Activated effector memory CD4-positive, alpha-beta T cell treated with anti-CD3 and anti-CD28 coated beads, Interleukin-2, amount 50 U/mL, for 16 hours (primary cell): Measurements from ENCODE around the gene TBC1D30.

Experiments
- DNase-seq: peaks from one replicate; pipeline ENCODE4 v3.0.0-alpha.2; 2020

The TBC1D30 gene

DNA sequence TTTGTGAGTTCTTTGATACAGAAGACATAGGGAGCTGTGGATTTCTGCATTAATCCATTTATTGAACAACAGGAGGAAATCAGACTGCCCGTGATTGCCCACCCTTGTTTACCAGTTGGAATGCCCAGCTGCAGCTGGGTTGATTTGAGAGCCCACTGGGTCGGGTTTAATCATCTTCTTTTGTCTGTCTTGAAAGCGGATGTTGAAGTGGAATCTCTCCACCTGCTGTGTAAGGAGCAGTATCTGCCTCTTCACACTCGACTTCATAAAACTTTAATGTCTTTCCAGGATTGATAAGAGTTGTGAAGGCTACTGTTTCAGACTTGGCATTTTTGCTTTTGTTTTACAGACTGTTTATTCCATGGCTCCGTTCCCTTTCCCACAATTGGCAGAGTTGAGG is 39.9 kb downstream of the TBC1D30 start:
- DNase-seq: no peak

DNA sequence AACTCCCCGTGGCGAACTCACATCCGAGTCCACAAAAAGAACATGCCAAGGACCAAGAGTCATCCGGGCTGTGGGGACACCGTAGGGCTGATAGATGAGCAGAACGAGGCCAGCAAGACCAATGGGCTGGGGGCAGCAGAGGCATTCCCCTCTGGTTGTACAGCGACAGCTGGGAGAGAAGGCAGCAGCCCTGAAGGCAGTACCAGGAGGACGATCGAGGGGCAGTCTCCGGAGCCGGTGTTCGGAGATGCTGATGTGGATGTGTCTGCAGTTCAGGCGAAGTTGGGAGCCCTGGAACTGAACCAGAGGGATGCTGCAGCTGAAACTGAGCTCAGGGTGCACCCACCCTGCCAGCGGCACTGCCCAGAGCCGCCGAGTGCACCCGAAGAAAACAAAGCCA is 50.7 kb downstream of the TBC1D30 start:
- DNase-seq: no peak

DNA sequence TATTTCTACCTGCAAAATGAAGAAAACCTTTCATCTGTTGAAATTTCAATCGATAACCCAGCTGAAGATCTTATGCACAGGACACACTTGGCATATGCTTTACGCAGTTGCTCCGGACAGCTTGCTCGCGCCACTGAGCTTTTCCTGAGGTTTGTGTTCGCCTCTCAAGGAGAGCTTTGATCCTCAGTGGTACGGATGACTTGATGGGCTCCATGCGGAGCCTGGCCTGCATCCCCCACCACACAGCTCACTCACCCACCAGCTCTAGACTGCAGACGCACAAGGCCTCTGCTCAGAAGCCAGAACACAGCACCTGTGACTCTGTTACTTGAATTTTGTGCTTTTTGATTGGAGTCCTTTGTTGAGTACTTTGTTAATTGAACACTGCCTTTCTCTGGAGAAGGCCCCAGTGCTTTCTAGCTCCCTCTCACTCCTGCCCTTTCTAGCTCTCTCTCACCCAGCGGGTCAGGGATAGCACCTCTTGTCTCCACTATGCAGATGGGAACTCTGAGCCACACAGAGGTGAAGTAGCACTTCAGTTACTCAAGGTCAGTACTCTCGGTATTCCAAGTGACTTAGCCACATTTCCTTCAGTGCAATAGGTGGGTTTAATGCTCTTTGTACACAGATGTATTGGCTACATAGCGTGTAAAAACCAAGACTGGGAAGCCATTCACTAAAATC is 52.1 kb downstream of the TBC1D30 start:
- no peak for DNase-seq

DNA sequence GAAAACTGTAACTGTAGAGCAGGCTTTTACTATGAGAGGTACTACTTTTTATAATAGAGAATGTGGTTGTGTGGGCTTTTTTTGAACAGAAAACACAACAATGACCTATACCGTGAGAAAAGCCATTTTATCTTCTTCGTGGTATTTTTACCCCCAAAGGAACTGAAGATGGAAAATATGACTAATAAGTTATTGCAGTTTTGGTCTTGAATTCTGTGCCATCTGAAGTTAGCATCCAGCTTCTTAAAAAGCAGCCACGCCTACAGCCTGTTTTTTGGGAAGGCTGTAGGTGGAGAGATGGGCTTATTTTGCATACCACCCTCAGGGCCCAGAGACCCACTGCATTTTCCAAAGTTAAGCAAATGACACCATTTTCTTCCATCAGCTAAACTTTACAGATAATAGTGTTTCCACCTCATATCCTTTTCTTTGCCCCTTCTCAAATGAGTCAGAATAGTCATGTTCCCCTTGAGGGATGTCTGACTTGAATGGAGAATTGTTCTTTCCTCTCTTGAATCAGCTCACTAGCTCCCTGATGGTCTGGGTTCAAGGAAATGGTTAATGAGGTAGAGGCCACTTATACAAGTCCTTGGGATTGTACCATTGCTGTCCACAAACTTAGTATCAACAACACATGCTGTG is 53.0 kb downstream of the TBC1D30 start:
- no peak for DNase-seq

DNA sequence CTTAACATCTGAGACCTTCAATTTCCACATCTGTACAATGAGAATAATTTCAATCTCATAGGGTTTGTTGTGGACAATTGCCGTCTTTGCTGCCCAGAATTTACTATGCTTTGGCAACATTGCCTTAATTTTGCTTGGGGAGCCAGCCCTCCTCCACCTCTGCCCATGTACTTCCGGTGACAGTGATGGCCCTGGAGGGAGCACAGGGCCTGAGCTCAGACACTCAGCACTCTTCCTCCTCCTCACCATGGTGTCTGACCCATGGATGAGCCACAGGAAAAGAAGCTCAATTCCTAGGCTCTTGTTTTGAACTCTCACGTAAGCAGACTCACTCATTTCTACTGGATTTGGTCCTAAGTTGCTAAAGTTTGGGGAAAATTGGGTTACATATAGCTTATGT is 58.2 kb downstream of the TBC1D30 start:
- DNase-seq: no peak

DNA sequence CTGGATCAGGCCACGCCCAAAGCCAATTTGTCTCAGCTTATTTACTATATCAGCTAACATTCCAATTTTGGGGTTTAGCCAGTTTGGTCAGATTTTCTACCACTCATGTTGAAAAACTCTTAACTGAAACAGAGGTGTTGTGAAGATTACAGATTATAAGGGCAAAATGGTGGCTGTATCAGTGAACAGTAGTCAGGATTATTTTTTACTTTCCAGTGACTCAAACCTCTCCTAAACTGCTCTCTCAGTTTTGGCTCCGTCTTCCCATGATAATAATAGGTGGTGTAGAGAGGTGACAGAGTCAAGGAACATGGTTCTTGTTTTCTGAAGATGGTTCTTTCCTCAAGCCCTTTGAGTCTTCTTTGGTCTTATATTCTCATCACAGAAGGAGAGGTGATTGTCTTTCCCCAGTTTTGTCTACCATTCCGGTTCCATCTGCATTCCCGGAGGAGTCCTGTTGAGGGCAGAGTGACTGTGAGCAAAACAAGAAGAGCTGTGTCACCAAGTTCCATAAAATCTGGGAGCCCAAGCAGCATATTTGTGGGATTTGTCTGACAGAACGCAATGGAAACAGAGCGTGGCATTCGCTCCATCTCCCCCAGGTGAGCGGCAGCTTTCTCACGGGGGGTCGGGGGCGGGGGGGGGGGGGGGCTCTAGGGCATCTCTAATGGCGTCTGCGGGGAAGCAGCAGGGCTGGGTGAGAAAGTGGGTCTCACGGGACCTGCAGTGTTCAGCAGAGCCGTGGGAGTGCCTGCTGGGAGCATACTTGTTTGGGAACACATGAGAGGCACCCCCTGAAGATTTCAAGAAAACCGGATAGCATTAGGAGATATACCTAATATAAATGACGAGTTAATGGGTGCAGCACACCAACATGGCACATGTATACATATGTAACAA is 59.1 kb downstream of the TBC1D30 start:
- no peak for DNase-seq

DNA sequence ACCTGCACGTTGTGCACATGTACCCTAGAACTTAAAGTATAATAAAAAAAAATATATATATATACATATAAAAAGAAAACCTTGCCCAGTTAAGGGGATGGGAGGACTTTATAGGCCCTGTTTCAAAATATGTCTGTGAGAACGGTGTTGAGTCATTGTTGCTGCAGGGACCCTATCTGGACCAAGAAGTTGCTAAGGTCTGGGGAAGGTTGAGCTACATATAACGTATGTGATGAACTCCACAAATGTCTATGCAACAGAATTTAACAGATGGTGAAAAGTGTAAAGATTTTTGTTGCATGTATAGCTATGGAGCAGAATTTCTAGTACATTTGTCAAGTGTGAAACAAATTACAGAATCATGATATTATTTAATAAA is 59.7 kb downstream of the TBC1D30 start:
- DNase-seq: no peak

DNA sequence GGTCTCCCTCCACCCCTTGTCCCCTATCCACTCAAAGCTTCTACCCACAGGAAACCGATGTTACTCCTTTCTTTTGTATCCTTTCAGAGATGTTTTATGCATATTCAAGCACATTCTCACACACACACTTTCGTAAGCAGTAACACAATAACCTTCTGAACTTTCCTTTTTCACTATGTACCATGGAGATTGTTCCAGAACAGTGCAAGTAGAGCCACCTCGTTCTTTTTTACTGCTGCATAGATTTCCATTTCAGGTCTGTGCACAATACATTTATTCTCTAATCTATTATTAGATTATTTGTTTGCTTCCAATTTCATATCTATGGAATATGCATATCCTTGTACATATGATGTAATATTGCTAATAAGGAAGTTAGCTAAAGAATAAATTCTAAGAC is 60.3 kb downstream of the TBC1D30 start:
- DNase-seq: no peak

DNA sequence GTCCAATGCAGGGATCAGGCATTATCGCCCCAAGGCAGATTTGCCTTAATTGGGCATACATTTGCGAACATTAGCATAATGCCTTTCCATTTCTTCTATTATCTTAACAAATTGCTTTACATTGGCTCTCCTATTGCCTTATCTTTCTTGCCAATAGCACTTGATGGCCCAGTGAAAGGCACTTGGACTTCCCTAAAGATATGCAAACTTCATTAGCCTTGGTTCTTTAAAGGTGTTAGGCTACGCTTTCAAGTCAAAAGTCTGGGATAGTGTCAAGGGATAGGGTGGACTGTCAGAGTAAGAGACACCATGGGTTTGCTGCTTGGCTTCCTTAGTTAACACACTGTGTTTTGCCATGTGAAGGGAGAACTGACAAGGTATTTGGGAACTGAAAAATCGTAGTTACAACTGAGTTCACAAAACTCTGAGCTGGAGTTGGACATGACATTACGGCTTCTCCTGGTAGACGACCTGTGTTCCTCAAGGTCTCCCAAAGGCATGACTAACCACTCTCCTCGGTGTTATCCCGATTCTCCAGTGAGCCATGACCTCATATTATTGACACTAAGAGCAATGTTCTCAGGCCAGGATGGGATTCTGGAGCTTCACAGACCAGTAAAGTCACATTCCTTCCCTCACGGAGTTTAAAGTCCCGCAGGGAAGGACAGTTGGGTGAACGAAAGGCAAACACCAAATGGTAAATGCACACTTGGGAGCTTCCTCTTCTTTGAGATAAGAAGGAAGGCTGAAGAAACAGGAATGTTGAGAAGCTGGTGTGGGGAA is 65.2 kb downstream of the TBC1D30 start:
- no peak for DNase-seq

DNA sequence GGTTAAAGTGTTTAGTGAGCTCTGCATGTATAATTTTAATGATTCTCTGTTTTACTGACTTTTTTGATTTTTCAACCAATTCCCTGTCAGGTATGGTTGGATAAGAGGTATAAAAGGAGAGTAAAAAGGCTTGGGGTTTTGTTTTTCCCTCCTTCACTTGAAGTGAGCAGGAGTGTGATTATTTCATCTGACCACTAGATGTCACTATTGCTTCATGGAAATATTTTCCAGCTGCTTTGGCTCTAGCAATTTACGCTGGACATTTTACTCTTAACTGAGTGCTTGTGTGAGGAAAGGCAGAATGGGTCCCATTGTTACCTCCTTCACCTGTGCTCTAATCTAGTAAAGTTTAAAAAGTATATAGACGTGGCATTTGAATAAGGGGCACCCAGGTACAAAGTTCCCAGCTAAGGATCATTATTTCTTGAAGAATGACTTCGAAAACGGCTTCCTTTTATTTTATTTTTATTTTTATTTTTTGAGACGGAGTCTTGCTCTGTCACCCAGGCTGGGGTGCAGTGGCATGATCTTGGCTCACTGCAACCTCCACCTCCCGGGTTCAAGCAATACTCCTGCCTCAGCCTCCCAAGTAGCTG is 66.5 kb downstream of the TBC1D30 start:
- no peak for DNase-seq

DNA sequence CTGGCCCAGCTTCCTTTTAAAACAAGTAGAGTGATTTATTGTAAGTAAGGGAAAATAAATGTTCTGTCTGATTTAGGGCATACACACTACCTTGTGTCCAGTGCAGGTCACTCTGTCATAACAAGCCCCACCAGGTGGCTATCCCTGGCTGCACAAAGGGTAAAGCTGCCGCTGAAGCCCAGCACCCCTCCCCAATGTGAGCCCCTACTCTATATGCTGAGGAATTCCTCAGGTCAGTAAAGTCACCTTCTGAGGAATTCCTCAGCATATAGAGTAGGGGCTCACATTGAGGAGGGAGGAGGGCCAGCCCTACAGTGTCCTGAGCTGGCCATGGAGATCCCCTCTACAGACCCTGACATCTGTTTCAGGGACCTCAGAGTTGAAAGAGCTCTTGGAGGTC is 67.2 kb downstream of the TBC1D30 start:
- DNase-seq: no peak

DNA sequence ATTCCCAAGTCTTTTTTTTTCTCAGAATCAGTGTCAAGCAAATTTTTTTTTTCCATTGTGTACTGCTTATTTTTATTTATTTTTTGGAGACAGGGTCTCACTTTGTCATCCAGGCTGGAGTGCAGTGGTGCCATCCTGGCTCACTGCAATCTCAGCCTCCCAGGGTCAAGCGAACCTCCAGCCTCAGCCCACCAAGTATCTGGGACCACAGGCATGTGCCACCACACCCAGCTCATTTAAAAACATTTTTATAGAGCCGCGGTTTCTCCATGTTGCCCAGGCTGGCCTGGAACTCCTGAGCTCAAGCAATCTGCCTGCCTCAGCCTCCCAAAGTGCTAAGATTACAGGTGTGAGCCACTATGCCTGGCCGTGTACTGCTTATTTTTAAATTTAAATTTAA is 68.1 kb downstream of the TBC1D30 start:
- no peak for DNase-seq

DNA sequence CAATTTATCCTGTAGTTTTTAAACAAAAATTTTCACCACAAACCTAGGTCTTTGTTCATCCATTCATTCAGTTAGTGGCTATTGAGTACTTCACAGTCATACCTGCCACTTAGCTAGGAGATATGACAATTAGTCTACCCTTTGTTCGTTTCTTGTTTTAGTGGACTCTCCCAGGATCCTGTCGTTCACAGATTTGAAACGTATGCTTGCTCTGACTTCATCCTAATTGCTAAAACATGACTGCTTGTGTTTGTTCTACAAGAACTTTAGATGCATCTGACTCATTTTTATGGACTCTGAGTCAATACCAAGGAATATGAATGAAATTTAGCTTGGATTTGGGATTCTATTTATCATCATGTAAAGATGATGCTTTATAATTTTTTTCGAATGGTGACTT is 69.5 kb downstream of the TBC1D30 start:
- DNase-seq: no peak

DNA sequence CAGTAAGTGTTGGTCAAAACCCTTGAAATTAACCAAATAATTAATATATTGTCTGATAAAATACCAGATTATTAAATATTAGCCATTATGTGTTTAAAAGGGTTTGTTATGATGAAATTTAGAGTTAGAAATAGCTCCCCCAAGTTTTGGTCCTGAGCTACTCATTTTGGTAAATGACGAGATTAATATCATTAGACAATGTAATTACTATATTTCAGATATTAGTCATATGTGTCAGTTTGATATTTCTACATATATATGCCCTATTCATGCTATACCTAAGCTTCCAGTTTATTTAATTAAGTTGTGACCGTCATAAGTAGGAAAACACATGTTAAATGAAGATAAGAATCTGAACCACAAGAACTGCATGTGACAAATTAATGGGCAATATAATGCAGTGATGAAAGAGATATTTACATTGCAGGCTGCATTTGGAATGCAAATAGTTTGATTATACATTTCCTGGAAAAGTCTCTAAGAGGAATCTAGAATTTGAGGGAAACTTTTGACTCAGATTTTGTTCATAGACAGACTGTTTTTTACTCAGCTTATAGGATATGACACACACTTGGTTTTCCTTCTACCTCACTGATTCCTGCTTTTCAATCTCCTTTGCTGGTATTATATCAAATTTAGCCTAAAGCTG is 70.5 kb downstream of the TBC1D30 start:
- no peak for DNase-seq

DNA sequence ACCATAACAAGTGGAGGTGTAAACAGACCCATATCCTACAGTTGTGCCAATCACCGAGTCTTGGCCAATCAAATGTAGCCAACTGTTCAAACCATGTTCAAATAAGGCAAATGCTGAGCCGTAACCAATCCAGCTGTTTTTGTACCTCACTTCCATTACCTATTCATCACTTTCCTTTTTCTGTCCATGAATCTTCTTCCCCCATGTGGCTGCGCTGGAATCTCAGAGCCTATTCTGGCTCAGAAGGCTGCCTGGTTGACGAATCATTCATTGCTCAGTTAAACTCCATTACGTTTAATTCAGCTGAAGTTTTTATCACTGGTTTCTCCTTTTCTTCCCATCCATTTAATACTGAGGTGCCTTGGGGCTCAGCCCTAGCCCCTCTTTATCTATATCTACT is 71.1 kb downstream of the TBC1D30 start:
- no peak for DNase-seq

DNA sequence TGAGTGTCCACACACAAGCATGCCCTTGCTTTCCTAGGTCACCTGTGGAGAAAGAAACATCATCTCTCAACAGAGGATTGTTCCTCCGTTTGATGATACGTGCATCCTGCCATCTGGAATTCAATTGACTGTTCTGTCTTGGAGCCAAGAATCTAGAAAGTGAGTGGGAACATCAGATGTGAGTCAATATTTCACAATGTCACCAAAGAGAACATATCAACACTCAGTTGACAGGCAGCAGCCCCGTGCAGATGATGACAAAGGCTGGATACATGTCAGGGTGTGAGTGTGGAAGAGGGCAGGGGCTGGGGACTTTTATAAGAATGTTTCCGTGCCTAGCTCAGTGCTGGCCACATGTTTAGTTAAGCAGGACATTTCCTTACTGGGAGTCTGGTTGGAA is 76.1 kb downstream of the TBC1D30 start:
- DNase-seq: no peak

DNA sequence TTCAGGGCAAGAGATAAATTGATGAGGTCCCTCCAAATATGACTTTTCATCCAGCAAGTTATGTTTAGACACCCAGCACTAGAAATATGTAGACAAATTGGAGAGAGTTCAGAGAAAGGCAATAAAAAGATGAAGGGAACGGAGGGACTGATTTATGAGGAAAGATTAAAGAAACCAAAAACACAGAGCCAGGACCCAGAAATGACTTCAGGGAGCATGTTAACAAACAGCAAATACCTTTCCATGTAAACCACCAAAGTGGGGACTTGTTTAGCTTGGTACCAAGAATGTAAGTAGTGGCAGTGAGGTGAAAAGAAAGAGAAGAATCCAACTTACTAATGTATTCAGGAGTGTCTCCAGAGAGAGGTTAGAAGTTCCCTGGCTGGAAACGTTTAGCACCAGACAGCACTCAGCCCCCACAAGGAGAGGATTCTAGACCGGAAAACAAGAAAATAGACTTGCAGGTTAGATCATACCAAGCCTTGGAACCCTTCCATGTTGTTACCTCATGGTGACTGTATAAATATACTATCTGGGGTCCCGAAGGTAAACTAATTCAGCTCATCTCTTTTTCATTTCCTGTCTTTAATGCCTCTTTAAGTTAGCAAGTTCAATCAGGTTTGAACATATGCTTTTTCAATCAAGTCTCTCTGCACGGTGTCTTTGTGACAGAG is 79.2 kb downstream of the TBC1D30 start:
- DNase-seq: no peak

DNA sequence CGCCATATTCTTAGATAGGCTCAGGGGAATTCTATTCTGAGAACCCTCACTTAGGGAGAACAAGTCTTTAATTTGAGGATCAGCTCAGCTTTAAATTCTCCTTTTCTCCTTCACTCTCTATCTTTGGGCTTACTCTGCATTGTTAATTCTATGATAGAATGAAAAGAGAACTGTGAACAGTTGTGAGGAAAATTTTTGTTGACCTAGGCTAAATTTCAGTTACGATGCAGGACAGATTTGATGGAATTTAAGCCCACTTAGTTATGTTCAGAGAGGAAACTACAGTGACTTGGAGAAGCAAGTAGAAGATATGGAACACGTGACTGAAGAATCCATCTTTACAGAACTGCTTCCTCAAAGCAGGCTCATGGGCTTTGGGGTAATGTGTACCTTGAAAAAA is 82.7 kb downstream of the TBC1D30 start:
- DNase-seq: no peak

DNA sequence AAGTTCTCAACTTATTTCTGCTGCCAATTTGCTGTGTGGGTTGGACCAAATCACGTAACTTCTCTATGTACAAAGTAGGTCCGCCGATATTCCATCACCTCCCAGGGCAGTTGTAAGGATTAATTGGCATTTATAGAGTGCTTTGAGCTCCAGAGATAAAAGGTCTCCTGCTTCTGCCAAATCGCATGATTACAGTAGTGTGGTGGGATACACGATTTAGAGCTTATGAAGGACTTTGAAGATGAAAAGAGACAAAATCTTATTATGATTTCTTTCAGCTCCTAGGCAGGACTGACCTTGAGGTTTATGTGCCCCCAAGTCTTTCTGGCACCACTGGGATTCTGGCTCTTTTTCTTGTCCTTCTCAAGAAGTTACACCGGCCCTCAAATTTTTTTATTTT is 84.7 kb downstream of the TBC1D30 start:
- no peak for DNase-seq

DNA sequence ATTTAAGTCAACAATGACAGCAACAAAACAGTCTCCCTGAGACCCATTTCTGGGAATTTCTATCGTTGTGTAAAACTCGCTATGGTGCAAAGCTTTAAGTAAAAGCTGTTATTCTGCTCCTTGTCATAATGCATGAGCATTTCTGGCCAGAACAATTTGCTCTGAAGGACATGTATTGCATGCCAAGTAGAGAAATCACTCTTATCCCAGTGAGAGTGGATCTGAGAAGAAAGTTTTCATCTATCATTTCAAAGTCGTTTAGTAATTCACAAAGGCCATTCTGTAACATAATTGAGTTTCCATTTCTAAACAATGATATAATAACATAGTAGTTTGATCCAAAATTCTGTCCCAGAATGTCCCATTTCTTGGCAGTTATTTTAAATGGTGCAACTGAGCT is 86.6 kb downstream of the TBC1D30 start:
- no peak for DNase-seq

DNA sequence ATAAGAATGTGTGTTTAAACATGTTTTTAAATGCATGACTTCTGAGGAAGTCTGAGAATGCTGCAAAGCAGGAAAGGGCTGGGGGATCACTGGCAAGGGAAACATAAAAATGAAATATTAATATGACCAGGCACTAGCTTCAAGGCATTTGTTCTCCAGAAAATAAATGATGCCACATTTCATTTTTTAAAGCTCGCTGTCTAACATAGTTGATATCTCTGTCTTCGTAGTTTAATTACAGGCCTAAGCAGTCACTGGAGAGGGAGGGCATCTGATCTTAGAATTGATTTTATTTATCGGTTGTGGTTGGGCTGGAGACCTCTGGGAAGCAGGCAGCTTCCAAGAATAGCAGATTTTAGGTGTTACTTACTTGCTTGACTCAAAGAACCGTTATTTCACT is 87.5 kb downstream of the TBC1D30 start:
- no peak for DNase-seq
